HG03159 (cell line): ENCODE data around the gene PDE8B.

Experiments
- ATAC-seq: cut with Tn5 transposase; IDR thresholded peaks from one replicate; pipeline ENCODE4 v1.9.1; 2021; ENCODE audit warnings: mild to moderate bottlenecking, moderate library complexity; ENCODE audit not compliant: unreplicated experiment

The PDE8B gene

GRCh38 chr5:77394064-77394715, 183.7 kb downstream of the PDE8B start:
- ATAC-seq, result no peak

GRCh38 chr5:77396017-77396416, 185.5 kb downstream of the PDE8B start:
- ATAC-seq, result no peak

GRCh38 chr5:77397686-77398292, 187.3 kb downstream of the PDE8B start:
- ATAC-seq, result no peak

GRCh38 chr5:77398458-77398857, 188.0 kb downstream of the PDE8B start:
- no peak for ATAC-seq

GRCh38 chr5:77398896-77399295, 188.4 kb downstream of the PDE8B start:
- no peak for ATAC-seq

- ATAC-seq, result no peak
Measured at GRCh38 chr5:77400645-77401044, 190.2 kb downstream of the PDE8B start.

- no peak for ATAC-seq
Measured at GRCh38 chr5:77402796-77403195, 192.3 kb downstream of the PDE8B start.

GRCh38 chr5:77407152-77407551, 196.7 kb downstream of the PDE8B start:
- ATAC-seq, result no peak

- no peak for ATAC-seq
Measured at GRCh38 chr5:77409870-77410621, 199.6 kb downstream of the PDE8B start.

- ATAC-seq, result no peak
Measured at GRCh38 chr5:77413049-77413448, 202.6 kb downstream of the PDE8B start.

GRCh38 chr5:77418162-77418561, 207.7 kb downstream of the PDE8B start:
- no peak for ATAC-seq

- ATAC-seq, result no peak
Measured at GRCh38 chr5:77418601-77419581, 208.4 kb downstream of the PDE8B start.

- ATAC-seq, result no peak
Measured at GRCh38 chr5:77419644-77420582, 209.4 kb downstream of the PDE8B start.

- ATAC-seq, result no peak
Measured at GRCh38 chr5:77420940-77421339, 210.5 kb downstream of the PDE8B start.

GRCh38 chr5:77423022-77423750, 212.7 kb downstream of the PDE8B start:
- ATAC-seq, result no peak

GRCh38 chr5:77424921-77425320, 214.4 kb downstream of the PDE8B start:
- ATAC-seq, result no peak

- ATAC-seq, result no peak
Measured at GRCh38 chr5:77425420-77425819, 214.9 kb downstream of the PDE8B start.

- ATAC-seq, result no peak
Measured at GRCh38 chr5:77425998-77426659, 215.6 kb downstream of the PDE8B start.

- ATAC-seq, result no peak
Measured at GRCh38 chr5:77426670-77427069, 216.2 kb downstream of the PDE8B start.
